ENCODE data around the gene SGPP2. TPM values are rescaled to one million over a fixed set of nuclear protein-coding genes. Genes with fewer than 3 reads are reported as not detected.

SGPP2 gene
- total RNA-seq, 1 experiment from 2014 or later: not detected

GRCh38 chr2:222430681-222431080 lies 6.3 kb downstream of the SGPP2 start:
- Histone ChIP-seq H3K9me3 (ENCODE audit: low read length) (no peaks in the 10 kb centered on the region), H3K27me3 (ENCODE audit: low read length) (peaks cover 47% of the 10 kb centered on the region), H3K4me3 (ENCODE audit: low read length) (no peak overlapping the region), H4K20me1 (ENCODE audit: low read length) (no peaks in the 10 kb centered on the region), H3K4me1 (ENCODE audit: insufficient read depth, low read length) (no peaks in the 10 kb centered on the region), H3K27ac (ENCODE audit: low read length) (no peak overlapping the region), H3K79me2 (ENCODE audit: low read length) (no peaks in the 10 kb centered on the region), H2AFZ (ENCODE audit: low read length) (no peak overlapping the region), H3K9me2 (replicated peaks; ENCODE audit: low read length) (no peaks in the 10 kb centered on the region), H3F3A (ENCODE audit: low read length, unreplicated experiment) (no peaks in the 10 kb centered on the region), H3K4me2 (ENCODE audit: low read length) (no peak overlapping the region), H3K9ac (ENCODE audit: low read length) (no peak overlapping the region), H3K36me3 (ENCODE audit: low read depth, low read length) (no peaks in the 10 kb centered on the region)
- intact Hi-C loops (cut with micrococcal nuclease): no loop called here
- no TSS peak for BruUV-seq (replicated peaks)
- TF ChIP-seq EZH2 (IDR thresholded peaks at IDR 0.05; ENCODE audit: low read length, unreplicated experiment): no peak
- no peak for TF ChIP-seq EZH2phosphoT487 (IDR thresholded peaks at IDR 0.05; ENCODE audit: borderline replicate concordance, low read length)
- POLR2A ChIA-PET (ENCODE audit: unreplicated experiment): no interaction called here
- CTCF ChIA-PET: no interaction called here
- DNase-seq: no peak
- no peak for ATAC-seq

- DNase-seq (no peak), ATAC-seq (no peak)
- intact Hi-C loops (cut with micrococcal nuclease): no loop called here
- no peaks in the 10 kb centered on the region for H3K79me2 ChIP-seq (ENCODE audit: low read length)
- H3K27me3 ChIP-seq (ENCODE audit: low read length): peaks cover 35% of the 10 kb centered on the region
- no peak overlapping the region for H2AFZ ChIP-seq (ENCODE audit: low read length)
- no peaks in the 10 kb centered on the region for H3F3A ChIP-seq (ENCODE audit: low read length, unreplicated experiment)
- H3K27ac ChIP-seq (ENCODE audit: low read length): no peak overlapping the region
- H3K4me2 ChIP-seq (ENCODE audit: low read length): no peak overlapping the region
- TF ChIP-seq EZH2phosphoT487 (IDR thresholded peaks at IDR 0.05; ENCODE audit: borderline replicate concordance, low read length) (no peak), CTCF (conservative IDR thresholded peaks at IDR 0.05; ENCODE audit: low read depth, low read length) (no peak), EZH2 (IDR thresholded peaks at IDR 0.05; ENCODE audit: low read length, unreplicated experiment) (no peak)
- H3K9ac ChIP-seq (ENCODE audit: low read length): no peak overlapping the region
- H4K20me1 ChIP-seq (ENCODE audit: low read length): no peaks in the 10 kb centered on the region
- no TSS peak for BruUV-seq (replicated peaks)
- H3K9me3 ChIP-seq (ENCODE audit: low read length): no peaks in the 10 kb centered on the region
- no peaks in the 10 kb centered on the region for H3K9me2 ChIP-seq (replicated peaks; ENCODE audit: low read length)
- no peaks in the 10 kb centered on the region for H3K4me1 ChIP-seq (ENCODE audit: insufficient read depth, low read length)
- CTCF ChIA-PET: no interaction called here
- H3K4me3 ChIP-seq (ENCODE audit: low read length): no peak overlapping the region
- H3K36me3 ChIP-seq (ENCODE audit: low read depth, low read length): no peaks in the 10 kb centered on the region
- POLR2A ChIA-PET (ENCODE audit: unreplicated experiment): no interaction called here
Measured at GRCh38 chr2:222431869-222432268, 7.5 kb downstream of the SGPP2 start.

- ChIA-PET POLR2A (ENCODE audit: unreplicated experiment) (no interaction called here), CTCF (no interaction called here)
Measured at GRCh38 chr2:222433332-222434173, 9.2 kb downstream of the SGPP2 start.

More at GRCh38 chr2:222433332-222434173, 9.2 kb downstream of the SGPP2 start:
- Histone ChIP-seq H3K4me3 (ENCODE audit: low read length) (no peak overlapping the region), H3F3A (ENCODE audit: low read length, unreplicated experiment) (no peaks in the 10 kb centered on the region), H3K9me3 (ENCODE audit: low read length) (no peaks in the 10 kb centered on the region), H2AFZ (ENCODE audit: low read length) (no peak overlapping the region), H3K36me3 (ENCODE audit: low read depth, low read length) (no peaks in the 10 kb centered on the region), H3K4me2 (ENCODE audit: low read length) (no peak overlapping the region), H3K27ac (ENCODE audit: low read length) (no peak overlapping the region), H3K9me2 (replicated peaks; ENCODE audit: low read length) (no peaks in the 10 kb centered on the region), H3K4me1 (ENCODE audit: insufficient read depth, low read length) (no peaks in the 10 kb centered on the region), H3K79me2 (ENCODE audit: low read length) (no peaks in the 10 kb centered on the region), H3K27me3 (ENCODE audit: low read length) (peaks cover 33% of the 10 kb centered on the region), H3K9ac (ENCODE audit: low read length) (no peak overlapping the region), H4K20me1 (ENCODE audit: low read length) (no peaks in the 10 kb centered on the region)
- no TSS peak for BruUV-seq (replicated peaks)
- no peak for ATAC-seq
- DNase-seq: no peak
- intact Hi-C loops (cut with micrococcal nuclease): no loop called here
- no peak for TF ChIP-seq EZH2phosphoT487 (IDR thresholded peaks at IDR 0.05; ENCODE audit: borderline replicate concordance, low read length)
- no peak for TF ChIP-seq CTCF (conservative IDR thresholded peaks at IDR 0.05; ENCODE audit: low read depth, low read length)
- no peak for TF ChIP-seq EZH2 (IDR thresholded peaks at IDR 0.05; ENCODE audit: low read length, unreplicated experiment)

All from PC-3 (cell line).